GM21360 (cell line): ENCODE data around the gene GPA33.
"Not testable (repeated sequence)": the region's sequence is repeated elsewhere in the genome, so short reads cannot be mapped to it uniquely, and the experiment has no call there.

Experiments
- ATAC-seq: cut with Tn5 transposase; IDR thresholded peaks from one replicate; pipeline ENCODE4 v1.9.1; 2021; ENCODE audit warnings: mild to moderate bottlenecking, moderate library complexity; ENCODE audit not compliant: unreplicated experiment

Gene GPA33

GRCh38 chr1:167059045-167059808 is 30.9 kb downstream of the GPA33 start:
- no peak for ATAC-seq

- peak; percentile 58 for ATAC-seq
These were observed 32.9 kb downstream of the GPA33 start for GRCh38 chr1:167057241-167057688.

- no peak for ATAC-seq
These were observed 33.5 kb downstream of the GPA33 start for GRCh38 chr1:167056529-167057231.

DNA sequence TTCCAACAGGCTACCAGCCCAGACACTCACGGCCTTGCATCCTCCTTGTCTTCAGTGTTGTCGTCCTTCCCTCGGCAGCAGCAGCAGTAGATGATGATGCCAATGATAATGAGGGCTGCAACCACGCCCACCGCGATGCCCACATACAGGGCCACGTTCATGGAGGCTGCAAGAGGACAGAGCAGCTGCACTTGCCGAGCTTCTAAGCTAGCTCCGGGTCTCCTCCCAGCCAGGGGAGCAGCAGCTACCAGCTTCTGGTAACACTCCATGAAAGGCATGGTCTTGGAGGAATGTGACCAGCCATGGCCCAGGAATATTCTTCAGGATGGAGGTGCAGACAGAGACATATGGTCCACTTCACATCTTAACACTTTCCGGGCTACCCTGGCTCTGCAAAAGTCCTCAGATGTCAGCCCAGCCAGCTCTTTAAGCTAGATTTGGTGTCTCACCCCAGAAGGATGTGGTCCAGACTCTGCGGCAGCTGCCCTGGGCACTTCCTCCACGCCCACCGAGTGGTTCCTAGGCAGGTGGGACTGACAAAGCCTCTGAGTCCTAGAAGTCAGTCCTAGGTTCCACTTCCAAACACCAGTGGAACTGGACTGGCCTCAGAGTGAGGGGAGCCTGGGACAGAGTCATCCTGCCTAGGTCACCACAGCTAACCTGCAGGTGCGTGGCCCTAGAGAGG is 35.1 kb downstream of the GPA33 start:
- ATAC-seq, result no peak

DNA sequence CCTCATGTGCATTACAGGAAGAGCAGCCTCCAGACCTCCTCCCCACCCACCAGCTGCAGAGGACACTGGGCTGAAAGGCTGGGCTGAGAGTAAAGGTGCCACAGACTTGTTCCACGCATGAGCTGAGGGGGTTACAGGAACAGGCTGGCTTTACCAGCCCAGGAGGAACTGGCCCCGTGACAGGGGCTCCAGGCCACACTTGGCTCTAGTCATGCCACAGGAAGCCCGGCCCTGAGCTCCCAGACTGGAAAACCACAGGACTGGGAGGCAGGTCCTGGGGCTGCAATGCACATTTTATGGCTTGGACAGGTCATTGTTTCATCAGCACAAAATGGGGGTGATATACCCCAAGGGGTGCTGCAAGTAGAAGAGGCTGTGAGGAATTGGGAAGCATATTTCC is 35.6 kb downstream of the GPA33 start:
- no peak for ATAC-seq

DNA sequence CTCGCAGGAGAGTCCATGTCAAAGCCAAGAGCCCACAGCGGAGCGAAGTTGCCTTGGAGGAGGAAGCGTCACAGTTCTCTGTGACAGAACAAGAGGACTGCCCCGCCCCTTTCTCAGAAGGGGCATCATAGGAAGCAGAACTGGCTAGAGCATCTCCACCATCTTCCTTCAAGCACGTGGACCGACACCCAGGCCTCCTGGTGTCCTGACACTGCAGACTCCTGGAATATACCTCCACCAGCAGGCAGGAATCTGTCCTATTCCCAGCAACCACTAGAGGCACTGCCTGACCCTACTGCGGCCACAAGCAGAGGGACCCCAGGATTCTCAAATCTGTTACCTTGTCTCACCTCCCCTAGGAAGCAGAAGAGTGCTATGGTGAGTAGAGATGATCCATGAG is 37.8 kb downstream of the GPA33 start:
- ATAC-seq, result no peak

GRCh38 chr1:167051907-167052306 is 38.3 kb downstream of the GPA33 start:
- no peak for ATAC-seq

GRCh38 chr1:167043752-167044488 is 46.3 kb downstream of the GPA33 start:
- ATAC-seq, result peak; percentile 98

DNA sequence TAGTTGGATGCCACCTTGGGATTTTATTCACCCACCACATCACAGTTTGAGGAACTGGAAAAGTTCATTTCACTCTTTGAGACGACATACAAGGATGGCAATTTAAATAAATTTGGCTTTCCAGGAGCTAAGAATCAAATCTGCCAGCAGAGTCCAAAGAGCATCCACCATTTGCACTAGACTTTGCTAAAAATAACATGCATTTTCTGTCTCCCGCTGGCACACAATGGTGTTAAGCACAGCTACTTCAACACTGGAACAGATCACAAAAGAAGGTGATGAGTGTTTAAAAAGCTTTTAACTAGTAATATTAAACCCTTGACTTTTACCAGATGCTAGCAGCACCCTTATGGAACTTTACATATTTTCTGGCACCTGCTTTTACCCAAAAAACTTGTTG is 56.5 kb downstream of the GPA33 start:
- no peak for ATAC-seq

DNA sequence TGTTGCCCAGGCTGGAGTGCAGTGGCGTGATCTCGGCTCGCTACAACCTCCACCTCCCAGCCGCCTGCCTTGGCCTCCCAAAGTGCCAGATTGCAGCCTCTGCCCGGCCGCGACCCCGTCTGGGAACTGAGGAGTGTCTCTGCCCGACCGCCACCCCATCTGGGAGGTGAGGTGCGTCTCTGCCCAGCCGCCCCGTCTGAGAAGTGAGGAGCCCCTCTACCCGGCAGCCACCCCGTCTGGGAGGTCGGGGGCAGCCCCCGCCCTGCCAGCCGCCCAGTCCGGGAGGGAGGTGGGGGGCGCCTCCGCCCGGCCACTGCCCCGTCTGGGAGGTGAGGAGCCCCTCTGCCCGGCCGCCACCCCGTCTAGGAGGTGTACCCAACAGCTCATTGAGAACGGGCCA is 60.6 kb downstream of the GPA33 start:
- ATAC-seq, result not testable (repeated sequence)

DNA sequence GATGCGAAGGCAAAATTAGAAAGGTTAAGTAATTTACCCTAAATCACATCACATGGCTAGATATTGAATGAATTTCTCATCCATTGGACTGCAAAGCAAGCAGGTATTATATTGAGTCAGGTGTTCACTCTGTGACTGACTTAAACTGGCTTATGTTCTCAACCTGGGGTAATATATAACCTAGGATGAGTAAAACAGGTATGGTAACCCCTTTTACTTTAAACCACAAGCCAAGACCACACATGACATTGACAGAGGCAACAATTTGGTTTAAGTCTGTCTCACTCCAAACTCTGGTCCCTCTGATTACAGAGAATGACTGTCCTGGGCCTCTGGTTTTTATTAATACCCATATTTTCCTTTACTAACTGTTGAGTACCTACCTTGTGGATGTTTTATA is 67.8 kb downstream of the GPA33 start:
- no peak for ATAC-seq

DNA sequence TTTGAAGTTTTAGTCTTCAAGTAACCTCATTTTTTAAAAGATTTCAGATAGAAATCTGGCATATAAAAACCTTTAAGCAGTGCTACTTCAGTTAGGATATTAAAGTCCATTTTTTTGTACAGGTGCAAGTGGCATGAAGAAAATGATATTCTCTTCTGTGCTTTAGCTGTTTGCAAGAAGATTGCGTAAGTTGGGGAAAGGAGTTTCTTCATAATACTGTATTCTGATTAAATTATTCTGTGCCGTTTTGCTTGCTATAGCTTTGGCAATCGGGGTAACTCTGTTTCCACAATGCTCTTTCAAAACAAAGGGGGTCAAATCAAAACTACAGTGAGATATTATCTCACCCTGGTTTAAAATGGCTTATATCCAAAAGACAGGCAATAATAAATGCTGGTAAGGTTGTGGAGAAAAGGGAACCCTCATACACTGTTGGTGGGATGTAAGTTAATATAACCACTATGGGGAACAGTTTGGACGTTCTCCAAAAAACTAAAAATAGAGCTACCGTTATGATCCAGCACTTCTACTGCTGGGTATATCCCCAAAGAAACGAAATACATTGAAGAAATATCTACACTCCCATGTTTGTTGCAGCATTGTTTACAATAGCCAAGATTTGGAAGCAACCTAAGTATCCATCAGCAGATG is 74.0 kb downstream of the GPA33 start:
- ATAC-seq, result no peak

- ATAC-seq, result no peak
These were observed 76.9 kb downstream of the GPA33 start for GRCh38 chr1:167013108-167013929.

DNA sequence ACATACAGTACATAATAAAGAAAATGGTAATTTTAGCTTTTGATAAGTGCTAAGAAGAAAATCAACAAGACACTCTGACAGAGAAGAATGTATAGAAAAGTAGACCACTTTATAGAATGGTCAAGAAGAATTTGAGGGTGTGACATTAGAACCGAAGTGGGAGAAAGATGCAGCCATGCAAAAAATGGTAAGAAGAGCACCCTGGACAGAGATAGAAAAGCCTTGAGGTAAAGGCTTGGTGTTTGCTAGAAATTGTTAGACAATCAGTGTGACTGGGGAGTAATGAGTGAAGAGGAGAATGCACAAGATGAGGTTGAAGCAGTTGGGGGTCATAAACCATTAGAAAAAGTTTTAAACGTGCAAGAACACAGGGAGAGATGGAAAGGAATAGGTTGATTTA is 77.6 kb downstream of the GPA33 start:
- no peak for ATAC-seq

DNA sequence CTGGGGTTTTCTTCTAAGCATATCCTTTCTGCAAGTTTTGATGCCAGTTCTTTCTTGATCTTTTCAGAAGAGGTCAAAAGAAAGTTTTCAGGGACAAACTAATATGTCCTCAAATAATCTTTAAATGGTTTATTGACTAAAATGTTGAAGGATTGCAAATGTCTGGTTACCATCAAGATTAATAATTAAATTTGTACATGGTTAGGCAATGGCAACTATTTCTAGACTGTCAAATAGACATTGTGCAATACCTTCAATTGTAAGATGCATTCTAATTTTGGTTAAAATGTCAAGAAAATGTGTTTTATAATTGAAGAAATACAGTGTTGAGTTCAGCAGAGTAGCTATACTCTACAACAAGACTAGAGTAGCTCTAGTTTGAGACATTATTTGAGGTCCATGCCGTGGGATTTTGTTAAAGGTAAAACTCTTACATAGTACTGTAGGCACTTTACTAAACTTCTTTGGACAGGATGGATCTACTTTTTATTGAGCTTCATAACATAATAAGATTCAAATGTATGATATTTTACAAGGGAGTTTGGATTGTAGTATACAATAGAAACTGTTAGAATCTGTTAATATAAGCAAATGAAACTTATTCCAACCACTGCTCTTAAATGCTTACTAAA is 78.5 kb downstream of the GPA33 start:
- ATAC-seq, result no peak

DNA sequence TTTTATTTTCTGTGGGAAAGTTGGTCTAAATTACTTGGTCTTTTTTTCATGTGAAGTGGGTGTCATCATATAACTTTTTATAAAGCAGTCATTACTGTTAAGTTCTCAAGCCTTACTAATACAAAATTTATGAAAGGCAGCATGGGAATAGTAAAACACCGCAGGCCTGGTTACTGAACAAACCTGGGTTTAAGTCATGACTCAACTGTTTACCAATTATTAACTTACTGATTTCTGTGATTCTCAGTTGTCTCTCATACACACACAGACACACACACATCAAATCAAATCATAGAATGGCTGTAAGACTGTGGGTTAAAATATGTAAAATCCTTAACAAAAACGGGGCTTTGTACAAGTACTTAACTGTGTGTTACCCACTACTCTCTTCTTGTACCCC is 86.5 kb downstream of the GPA33 start:
- no peak for ATAC-seq
